ENCODE measurements around the gene DACT2. TPM values are rescaled to one million over a fixed set of nuclear protein-coding genes. Genes with fewer than 3 reads are reported as not detected.

DACT2 gene
- total RNA-seq, result 0.07 and 0.98 TPM in 2 replicates

GRCh38 chr6:168319279-168320111 lies at the start of gene DACT2:
TSS of gene DACT2 (minus strand) at chr6:168319777. CDS start at chr6:168319633, 144 bp downstream.

Other genes with a start within 250 kb of the DACT2 start
- not detected in 2 replicates for gene FRMD1, start 240.6 kb downstream of the DACT2 start, total RNA-seq
- 0.13 TPM in 1 of 2 replicates, not detected in the other for gene SMOC2, start 121.4 kb upstream of the DACT2 start, total RNA-seq